A673 (cell line): ENCODE data around the gene CD5L. TPM values are rescaled to one million over a fixed set of nuclear protein-coding genes. Genes with fewer than 3 reads are reported as not detected.

Source experiments
- BruUV-seq: library from RNA; stranded (reverse); fragments of 400-500 nt; replicated peaks from 2 replicates; lab custom pipeline; 2021; lab: Mats Ljungman, UMichigan
- CTCF ChIA-PET: fragments of 300-600 bp; sonication (Branson Sonifier 250); formaldehyde crosslinking; loops from one replicate; lab custom pipeline; 2022; ENCODE audit warnings: antibody characterized with exemption; lab: Charles Lee
- POLR2A ChIA-PET: fragments of 300-600 bp; sonication (Branson Sonifier 250); formaldehyde crosslinking; loops from one replicate; lab custom pipeline; 2022; ENCODE audit warnings: antibody characterized with exemption; ENCODE audit not compliant: low non-redundant PET; lab: Charles Lee
- DNase-seq: peaks from one replicate; pipeline ENCODE4 v3.0.0-alpha.2; 2015; ENCODE audit warnings: low spot score
- H3K27ac ChIP-seq: fragments of 200-600 bp; sonication (generic); 2 replicates; pipeline ENCODE4 v1.5.1; 2016; ENCODE audit warnings: mixed run types, low read depth, mild to moderate bottlenecking, mixed read lengths, antibody characterized with exemption, low read length; ENCODE audit not compliant: poor library complexity, severe bottlenecking
- H3K27me3 ChIP-seq: fragments of 200-600 bp; sonication (generic); replicated peaks from 2 replicates; pipeline ENCODE4 v1.6.1; 2017; ENCODE audit warnings: mixed run types, low read depth, mild to moderate bottlenecking, mixed read lengths, antibody characterized with exemption, low read length; ENCODE audit not compliant: insufficient read depth, poor library complexity
- H3K36me3 ChIP-seq: fragments of 200-600 bp; sonication (generic); 2 replicates; pipeline ENCODE4 v1.6.1; 2016; ENCODE audit warnings: mixed run types, mild to moderate bottlenecking, mixed read lengths, antibody characterized with exemption, low read length; ENCODE audit not compliant: insufficient read depth, poor library complexity, severe bottlenecking
- H3K4me1 ChIP-seq: fragments of 200-600 bp; sonication (generic); 2 replicates; pipeline ENCODE4 v1.6.1; 2017; ENCODE audit warnings: mixed run types, mild to moderate bottlenecking, mixed read lengths, antibody characterized with exemption, low read length; ENCODE audit not compliant: insufficient read depth, poor library complexity, severe bottlenecking
- H3K4me3 ChIP-seq: fragments of 200-600 bp; sonication (generic); 2 replicates; pipeline ENCODE4 v1.5.1; 2016; ENCODE audit warnings: low read depth, mixed run types, mild to moderate bottlenecking, mixed read lengths, low read length; ENCODE audit not compliant: poor library complexity, severe bottlenecking
- H3K9me3 ChIP-seq: fragments of 200-600 bp; sonication (generic); 2 replicates; pipeline ENCODE4 v1.6.1; 2016; ENCODE audit warnings: mixed run types, low read depth, mild to moderate bottlenecking, mixed read lengths, antibody characterized with exemption, low read length; ENCODE audit not compliant: poor library complexity, severe bottlenecking
- CTCF ChIP-seq: fragments of 300-800, 200-600 bp; sonication (generic); conservative IDR thresholded peaks from 2 replicates; pipeline ENCODE4 v1.5.1; 2017; ENCODE audit warnings: low read depth, mild to moderate bottlenecking, antibody characterized with exemption, low read length, moderate library complexity, mixed read lengths
- EZH2 ChIP-seq: fragments of 200-600 bp; sonication (generic); IDR thresholded peaks from 2 replicates; pipeline ENCODE4 v1.6.1; 2017; ENCODE audit warnings: borderline replicate concordance, low read depth, mild to moderate bottlenecking, mixed read lengths, antibody characterized with exemption, low read length; ENCODE audit not compliant: poor library complexity, severe bottlenecking
- intact Hi-C: fragments of 100-400 bp; cut with micrococcal nuclease; formaldehyde crosslinking; loops from one replicate; pipeline ENCODE4 v1.10.0; 2022; ENCODE audit not compliant: unreplicated experiment
- total RNA-seq: library from RNA; stranded (reverse); gene quantifications from 2 replicates; pipeline ENCODE4 v1.2.3, GENCODE V29; 2021

Gene CD5L
- total RNA-seq, 1 experiment from 2014 or later: not detected

GRCh38 chr1:157803851-157804250 is 37.8 kb downstream of the CD5L start:
- no peak for TF ChIP-seq CTCF
- no peak for TF ChIP-seq EZH2
- CTCF ChIA-PET: no interaction called here
- intact Hi-C loops: no loop called here
- no peaks in the 10 kb centered on the region for H3K9me3 ChIP-seq
- no peaks in the 10 kb centered on the region for H3K4me1 ChIP-seq
- H3K27me3 ChIP-seq: peaks cover 37% of the 10 kb centered on the region
- no peak for DNase-seq
- no peaks in the 10 kb centered on the region for H3K36me3 ChIP-seq
- no peak overlapping the region for H3K27ac ChIP-seq
- no peak overlapping the region for H3K4me3 ChIP-seq
- BruUV-seq: no TSS peak
- POLR2A ChIA-PET: no interaction called here

- POLR2A ChIA-PET: no interaction called here
- H3K4me1 ChIP-seq: no peaks in the 10 kb centered on the region
- H3K4me3 ChIP-seq: no peak overlapping the region
- H3K27ac ChIP-seq: no peak overlapping the region
- CTCF ChIA-PET: no interaction called here
- no peaks in the 10 kb centered on the region for H3K36me3 ChIP-seq
- no peak for DNase-seq
- H3K9me3 ChIP-seq: no peaks in the 10 kb centered on the region
- TF ChIP-seq CTCF (no peak), EZH2 (no peak)
- H3K27me3 ChIP-seq: peaks cover 16% of the 10 kb centered on the region
- intact Hi-C loops: no loop called here
- BruUV-seq: no TSS peak
Observed at GRCh38 chr1:157799996-157800395, 41.6 kb downstream of the CD5L start.

GRCh38 chr1:157798211-157798610 is 43.4 kb downstream of the CD5L start:
- Histone ChIP-seq H3K36me3 (no peaks in the 10 kb centered on the region), H3K27me3 (peaks cover 4% of the 10 kb centered on the region), H3K4me3 (no peak overlapping the region), H3K4me1 (no peaks in the 10 kb centered on the region), H3K9me3 (peaks cover 2% of the 10 kb centered on the region), H3K27ac (no peak overlapping the region)
- TF ChIP-seq CTCF (no peak), EZH2 (no peak)
- DNase-seq: peak; percentile 34
- BruUV-seq: no TSS peak
- CTCF ChIA-PET: no interaction called here
- POLR2A ChIA-PET: no interaction called here
- intact Hi-C loops: no loop called here
